ENCODE results near the gene VIPR1.
"Not testable (repeated sequence)": the region's sequence is repeated elsewhere in the genome, so short reads cannot be mapped to it uniquely, and the experiment has no call there.

Gene VIPR1

GRCh38 chr3:42549131-42549530 is 46.7 kb downstream of the VIPR1 start:
- Histone ChIP-seq H3K4me3 (ENCODE audit: low read length) (no peak overlapping the region), H3K27me3 (ENCODE audit: low read depth, low read length) (no peaks in the 10 kb centered on the region), H3K9ac (ENCODE audit: low read length) (no peak overlapping the region), H2AFZ (ENCODE audit: low read depth, low read length) (no peak overlapping the region), H3K27ac (ENCODE audit: low read length) (no peak overlapping the region), H3K36me3 (replicated peaks; ENCODE audit: low read depth, low read length) (peaks cover 17% of the 10 kb centered on the region), H3K4me2 (ENCODE audit: low read length) (no peak overlapping the region), H3K79me2 (ENCODE audit: low read length) (no peaks in the 10 kb centered on the region), H3K4me1 (ENCODE audit: low read length) (peaks cover 2% of the 10 kb centered on the region; the same call in 1 of the 2 replicates), H3K9me3 (ENCODE audit: insufficient read depth, low read length) (no peaks in the 10 kb centered on the region), H4K20me1 (ENCODE audit: insufficient read depth, low read length) (peaks cover 4% of the 10 kb centered on the region; the same call in 1 of the 2 replicates)
- TF ChIP-seq EZH2phosphoT487 (IDR thresholded peaks at IDR 0.05; ENCODE audit: low read depth), result no peak
- no peak for TF ChIP-seq CTCF (IDR thresholded peaks at IDR 0.05; ENCODE audit: low read depth, low read length)

DNA sequence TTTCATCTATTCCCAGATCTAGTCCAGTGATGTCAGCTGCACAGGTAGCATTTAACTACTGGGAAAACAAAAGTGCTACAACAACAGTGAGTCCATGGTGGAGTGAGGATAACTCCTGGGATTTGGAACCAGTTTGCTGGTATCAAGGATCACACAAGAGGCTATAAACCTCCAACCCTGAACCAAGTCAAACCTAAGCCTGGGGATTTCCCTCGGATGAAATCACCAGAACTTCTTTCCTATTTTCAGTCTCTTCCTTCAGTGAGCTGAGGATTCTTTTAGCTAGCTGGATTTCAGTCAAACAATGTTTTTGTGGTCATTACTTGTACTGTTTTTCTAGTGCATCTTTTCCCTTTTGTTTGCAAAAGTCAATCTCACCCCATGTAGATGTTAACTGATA is 47.8 kb downstream of the VIPR1 start:
- Histone ChIP-seq H3K9ac (ENCODE audit: low read length) (no peak overlapping the region), H3K27me3 (ENCODE audit: low read depth, low read length) (no peaks in the 10 kb centered on the region), H3K4me3 (ENCODE audit: low read length) (no peak overlapping the region), H3K4me1 (ENCODE audit: low read length) (peaks cover 2% of the 10 kb centered on the region; the same call in 1 of the 2 replicates), H3K9me3 (ENCODE audit: insufficient read depth, low read length) (no peaks in the 10 kb centered on the region), H3K79me2 (ENCODE audit: low read length) (no peaks in the 10 kb centered on the region), H3K4me2 (ENCODE audit: low read length) (no peak overlapping the region), H4K20me1 (ENCODE audit: insufficient read depth, low read length) (peaks cover 4% of the 10 kb centered on the region; the same call in 1 of the 2 replicates), H3K27ac (ENCODE audit: low read length) (no peak overlapping the region), H2AFZ (ENCODE audit: low read depth, low read length) (no peak overlapping the region), H3K36me3 (replicated peaks; ENCODE audit: low read depth, low read length) (peaks cover 18% of the 10 kb centered on the region)
- no peak for TF ChIP-seq CTCF (IDR thresholded peaks at IDR 0.05; ENCODE audit: low read depth, low read length)
- no peak for TF ChIP-seq EZH2phosphoT487 (IDR thresholded peaks at IDR 0.05; ENCODE audit: low read depth)

GRCh38 chr3:42552830-42553229 is 50.4 kb downstream of the VIPR1 start:
- TF ChIP-seq CTCF (IDR thresholded peaks at IDR 0.05; ENCODE audit: low read depth, low read length), result no peak
- no peak for TF ChIP-seq EZH2phosphoT487 (IDR thresholded peaks at IDR 0.05; ENCODE audit: low read depth)
- peaks cover 36% of the 10 kb centered on the region for H3K36me3 ChIP-seq (replicated peaks; ENCODE audit: low read depth, low read length)

DNA sequence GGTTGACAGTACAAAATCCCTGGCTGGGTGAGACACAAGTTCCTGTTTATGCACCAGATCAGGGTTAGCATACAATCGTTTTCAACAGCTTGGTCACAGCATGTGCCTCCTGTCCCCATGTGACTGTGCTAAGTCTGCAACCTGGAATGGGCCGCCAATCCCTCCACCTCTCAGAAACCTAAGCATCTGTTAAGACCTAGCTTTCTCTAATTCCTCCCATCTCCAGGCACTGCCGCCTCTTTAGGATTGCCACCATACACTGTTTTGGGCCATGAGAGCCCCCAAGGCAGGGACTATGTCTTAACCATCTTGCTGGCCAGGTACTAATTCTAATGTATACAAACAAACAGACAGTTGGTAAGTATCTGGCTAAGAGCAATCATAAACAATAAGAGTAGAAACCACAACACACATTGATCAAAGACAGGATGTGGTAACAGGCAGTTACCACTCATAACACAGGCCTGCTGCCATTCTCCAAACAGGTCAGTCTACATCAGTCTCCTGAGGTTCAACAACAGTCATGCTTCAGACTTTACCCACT is 53.7 kb downstream of the VIPR1 start:
- 0 out of 2 replicates have a peak, but pooled peaks cover 2% of the 10 kb centered on the region for H4K20me1 ChIP-seq (ENCODE audit: insufficient read depth, low read length)
- no peak overlapping the region for H3K9ac ChIP-seq (ENCODE audit: low read length)
- no peak overlapping the region for H3K27ac ChIP-seq (ENCODE audit: low read length)

More at GRCh38 chr3:42552830-42553229, 50.4 kb downstream of the VIPR1 start:
- Histone ChIP-seq H3K9me3 (ENCODE audit: insufficient read depth, low read length) (no peaks in the 10 kb centered on the region), H4K20me1 (ENCODE audit: insufficient read depth, low read length) (peaks cover 6% of the 10 kb centered on the region; the same call in 1 of the 2 replicates), H3K9ac (ENCODE audit: low read length) (no peak overlapping the region), H3K79me2 (ENCODE audit: low read length) (no peaks in the 10 kb centered on the region), H3K27me3 (ENCODE audit: low read depth, low read length) (no peaks in the 10 kb centered on the region), H2AFZ (ENCODE audit: low read depth, low read length) (no peak overlapping the region), H3K4me3 (ENCODE audit: low read length) (no peak overlapping the region), H3K4me1 (ENCODE audit: low read length) (peaks cover 2% of the 10 kb centered on the region; the same call in 1 of the 2 replicates), H3K27ac (ENCODE audit: low read length) (no peak overlapping the region), H3K4me2 (ENCODE audit: low read length) (no peak overlapping the region)

GRCh38 chr3:42556817-42557216 is 54.4 kb downstream of the VIPR1 start:
- H3K36me3 ChIP-seq (replicated peaks; ENCODE audit: low read depth, low read length), result peaks cover 45% of the 10 kb centered on the region
- not testable (repeated sequence) for H3K27me3 ChIP-seq (ENCODE audit: low read depth, low read length); H3K27ac ChIP-seq (ENCODE audit: low read length); H3K79me2 ChIP-seq (ENCODE audit: low read length); H3K4me3 ChIP-seq (ENCODE audit: low read length); H2AFZ ChIP-seq (ENCODE audit: low read depth, low read length); H3K4me2 ChIP-seq (ENCODE audit: low read length); H4K20me1 ChIP-seq (ENCODE audit: insufficient read depth, low read length); H3K4me1 ChIP-seq (ENCODE audit: low read length); H3K9me3 ChIP-seq (ENCODE audit: insufficient read depth, low read length); H3K9ac ChIP-seq (ENCODE audit: low read length)

More for the DNA sequence above, 53.7 kb downstream of the VIPR1 start:
- H3K4me1 ChIP-seq (ENCODE audit: low read length), result no peaks in the 10 kb centered on the region
- H3K4me3 ChIP-seq (ENCODE audit: low read length), result no peak overlapping the region
- no peak for TF ChIP-seq EZH2phosphoT487 (IDR thresholded peaks at IDR 0.05; ENCODE audit: low read depth)
- TF ChIP-seq CTCF (IDR thresholded peaks at IDR 0.05; ENCODE audit: low read depth, low read length), result no peak
- H3K4me2 ChIP-seq (ENCODE audit: low read length), result no peak overlapping the region
- no peaks in the 10 kb centered on the region for H3K9me3 ChIP-seq (ENCODE audit: insufficient read depth, low read length)
- no peaks in the 10 kb centered on the region for H3K79me2 ChIP-seq (ENCODE audit: low read length)
- H3K36me3 ChIP-seq (replicated peaks; ENCODE audit: low read depth, low read length), result peaks cover 41% of the 10 kb centered on the region
- no peaks in the 10 kb centered on the region for H3K27me3 ChIP-seq (ENCODE audit: low read depth, low read length)
- no peak overlapping the region for H2AFZ ChIP-seq (ENCODE audit: low read depth, low read length)
